Right lobe of liver (tissue), 6 donors: ENCODE data around the gene HIP1. TPM values are rescaled to one million over a fixed set of nuclear protein-coding genes. Genes with fewer than 3 reads are reported as not detected.

Experiments
- ATAC-seq, 4 donors: fragments of 200-7000 bp; cut with Tn5 transposase; one replicate each; pipeline ENCODE4 v1.9.1; 2020; ENCODE audit warnings: mild to moderate bottlenecking in 4 of 4, moderate library complexity in 4 of 4
- DNase-seq, 3 donors: peaks; one replicate each; pipeline ENCODE4 v3.0.0-alpha.2; 2020
- H3K27ac ChIP-seq, 3 donors: fragments of 200-600 bp; one replicate each; pipeline ENCODE4 v1.8.0; 2022
- H3K27me3 ChIP-seq, 2 donors: fragments of 200-600 bp; one replicate each; pipeline ENCODE4 v1.8.0; 2022
- H3K36me3 ChIP-seq, 4 donors: fragments of 200-600 bp; sonication (generic) in 1 of 4; one replicate each; pipeline versions ENCODE4 v1.5.1 to v1.8.0; 2017 to 2022; ENCODE audit warnings: control low read depth in 1 of 4
- H3K4me1 ChIP-seq, 4 donors: fragments of 200-600 bp; sonication (generic) in 1 of 4; one replicate each; pipeline versions ENCODE4 v1.5.1 to v1.8.0; 2017 to 2022; ENCODE audit warnings: control low read depth in 1 of 4
- H3K4me3 ChIP-seq, 3 donors: fragments of 200-600 bp; one replicate each; pipeline ENCODE4 v1.8.0; 2022
- H3K9me3 ChIP-seq, 4 donors: fragments of 200-600 bp; sonication (generic) in 1 of 4; one replicate each; pipeline versions ENCODE4 v1.5.1 to v1.8.0; 2017 to 2022; ENCODE audit warnings: control low read depth in 1 of 4
- POLR2A ChIP-seq: fragments of 450-650 bp; IDR thresholded peaks from one replicate; pipeline ENCODE4 v1.6.1; 2017; ENCODE audit warnings: antibody characterized with exemption, mild to moderate bottlenecking
- WGBS: methylation state at CpG from one replicate; pipeline ENCODE4 v1.1.6; 2018; ENCODE audit warnings: low coverage, low lambda C conversion rate; ENCODE audit not compliant: insufficient coverage; ENCODE audit errors: missing lambda C conversion rate; 5-methylcytosine and 5-hydroxymethylcytosine counted together
- intact Hi-C, 2 donors: fragments of 100-400 bp; cut with DNase I; formaldehyde crosslinking; loops; one replicate each; pipeline versions ENCODE4 v1.11.2 to v1.14.1; 2022
- total RNA-seq, 6 experiments: library from RNA; depleted of rRNA in 2 of 6; stranded (reverse); fragments of >200 nt in 2 of 6; fragmentation: NEBNext Ultra II Directional in 3 of 6; extraction: Animal tissue kit (Norgen Biotek cat#: 25700) in 3 of 6; gene quantifications; one replicate each; pipeline versions ENCODE4 v1.1.0 to v1.2.4, GENCODE V29; 2016 to 2023
- TF ChIP-seq, protein P1 (sequence below), 4 donors: fragments of 200-600 bp in 3 of 4; fragments of 450-650 bp in 1 of 4; IDR thresholded peaks; one replicate each; pipeline versions ENCODE4 v1.5.1 to v1.8.0; 2016 to 2022; ENCODE audit warnings: antibody characterized with exemption in 4 of 4, mild to moderate bottlenecking in 2 of 4
- donor health status: DM: no; HTN: yes; CAD: no.
- donor health status: DM: no; HTN: no; CAD: no.
- donor health status: DM: no; HTN: no; CAD: no.
- donor health status: DM: no; HTN: yes; CAD: no.
- donor health status: DM: no; HTN: yes; CAD: no.

Gene HIP1
- total RNA-seq, 6 experiments from 2014 or later = 17.6 to 23.0 (median 18.8) TPM

DNA sequence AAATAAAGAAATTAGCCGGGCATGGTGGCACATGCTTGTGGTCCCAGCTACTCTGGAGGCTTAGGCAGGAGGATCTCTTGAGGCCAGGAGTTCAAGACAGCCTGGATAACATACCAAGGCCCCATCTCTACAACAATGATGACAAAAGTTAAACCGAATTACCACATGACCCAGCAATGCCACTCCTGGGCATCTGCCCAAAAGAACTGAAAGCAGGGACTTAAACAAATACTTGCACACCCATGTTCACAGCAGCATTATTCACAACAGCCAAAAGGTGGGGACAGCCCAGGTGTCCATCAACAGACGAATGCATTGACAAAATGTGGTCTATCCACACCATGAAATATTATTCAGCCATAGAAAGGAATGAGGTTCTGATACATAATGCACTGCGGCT lies 83.9 kb downstream of the HIP1 start:
- Histone ChIP-seq H3K36me3 (no peaks in the 10 kb centered on the region), H3K27me3 (no peaks in the 10 kb centered on the region), H3K27ac (no peak overlapping the region), H3K4me1 (peaks cover 0 to 12% (median 0%) of the 10 kb centered on the region in 4 donors), H3K4me3 (no peak overlapping the region), H3K9me3 (no peaks in the 10 kb centered on the region)
- intact Hi-C loops = no loop called here
- TF ChIP-seq, protein P1, sequence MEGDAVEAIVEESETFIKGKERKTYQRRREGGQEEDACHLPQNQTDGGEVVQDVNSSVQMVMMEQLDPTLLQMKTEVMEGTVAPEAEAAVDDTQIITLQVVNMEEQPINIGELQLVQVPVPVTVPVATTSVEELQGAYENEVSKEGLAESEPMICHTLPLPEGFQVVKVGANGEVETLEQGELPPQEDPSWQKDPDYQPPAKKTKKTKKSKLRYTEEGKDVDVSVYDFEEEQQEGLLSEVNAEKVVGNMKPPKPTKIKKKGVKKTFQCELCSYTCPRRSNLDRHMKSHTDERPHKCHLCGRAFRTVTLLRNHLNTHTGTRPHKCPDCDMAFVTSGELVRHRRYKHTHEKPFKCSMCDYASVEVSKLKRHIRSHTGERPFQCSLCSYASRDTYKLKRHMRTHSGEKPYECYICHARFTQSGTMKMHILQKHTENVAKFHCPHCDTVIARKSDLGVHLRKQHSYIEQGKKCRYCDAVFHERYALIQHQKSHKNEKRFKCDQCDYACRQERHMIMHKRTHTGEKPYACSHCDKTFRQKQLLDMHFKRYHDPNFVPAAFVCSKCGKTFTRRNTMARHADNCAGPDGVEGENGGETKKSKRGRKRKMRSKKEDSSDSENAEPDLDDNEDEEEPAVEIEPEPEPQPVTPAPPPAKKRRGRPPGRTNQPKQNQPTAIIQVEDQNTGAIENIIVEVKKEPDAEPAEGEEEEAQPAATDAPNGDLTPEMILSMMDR (IDR thresholded peaks at IDR 0.05) = no peak
- no peak for TF ChIP-seq POLR2A
- DNase-seq (no peak), ATAC-seq (peak; percentile 44 to 65 (median 58))
- 48% methylated on average over 3 of the region's 4 CpGs for WGBS

DNA sequence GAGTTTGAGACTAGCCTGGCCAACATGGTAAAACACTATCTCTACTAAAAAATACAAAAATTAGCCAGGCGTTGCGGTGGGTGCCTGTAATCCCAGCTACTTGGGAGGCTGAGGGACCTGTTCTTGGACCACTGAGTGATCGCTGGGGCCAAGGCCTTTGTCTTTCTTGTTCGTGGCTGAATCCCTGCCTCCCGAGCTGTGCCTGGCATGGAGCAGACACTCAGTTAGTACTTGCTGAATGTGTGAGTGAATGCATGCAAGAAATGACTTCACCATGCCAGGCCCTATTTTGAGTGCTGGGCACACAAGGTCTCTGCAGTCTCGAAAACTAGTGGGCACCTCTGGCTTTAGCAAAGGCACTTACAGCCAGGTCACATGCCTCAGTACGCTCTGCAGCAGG lies 85.1 kb downstream of the HIP1 start:
- no peak overlapping the region for H3K4me3 ChIP-seq
- H3K9me3 ChIP-seq = no peaks in the 10 kb centered on the region
- intact Hi-C loops = no loop called here
- H3K36me3 ChIP-seq = no peaks in the 10 kb centered on the region
- 87% methylated on average over 4 of the region's 7 CpGs for WGBS
- no peak overlapping the region for H3K27ac ChIP-seq
- DNase-seq (no peak), ATAC-seq (no peak)
- TF ChIP-seq, protein P1 (IDR thresholded peaks at IDR 0.05) = no peak
- no peak for TF ChIP-seq POLR2A
- H3K27me3 ChIP-seq = no peaks in the 10 kb centered on the region
- H3K4me1 ChIP-seq = peaks cover 0 to 20% (median 0%) of the 10 kb centered on the region in 4 donors

DNA sequence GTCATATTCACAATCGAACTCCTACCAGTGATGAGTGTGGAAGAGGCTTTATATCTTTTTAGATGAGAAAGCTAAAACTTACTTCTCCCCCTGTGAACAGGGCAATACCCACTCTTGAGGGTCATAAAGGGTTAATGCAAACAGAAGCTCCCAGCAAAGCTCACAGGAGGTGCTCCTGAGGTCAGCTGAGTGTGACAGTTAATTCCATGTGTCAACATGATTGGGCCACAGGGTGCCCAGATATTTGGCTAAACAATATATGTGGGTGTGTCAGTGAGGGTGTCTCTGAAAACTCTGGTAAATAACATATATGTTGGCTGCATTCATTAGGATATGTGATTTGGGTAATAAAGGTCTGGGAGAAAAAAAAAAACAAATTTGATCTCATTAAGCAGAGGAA lies 86.0 kb downstream of the HIP1 start:
- Histone ChIP-seq H3K9me3 (no peaks in the 10 kb centered on the region), H3K4me3 (no peak overlapping the region), H3K4me1 (peaks cover 0 to 20% (median 0%) of the 10 kb centered on the region in 4 donors), H3K36me3 (no peaks in the 10 kb centered on the region), H3K27ac (no peak overlapping the region), H3K27me3 (no peaks in the 10 kb centered on the region)
- DNase-seq (no peak), ATAC-seq (no peak)
- intact Hi-C loops = no loop called here
- TF ChIP-seq, protein P1 (IDR thresholded peaks at IDR 0.05) = no peak
- no peak for TF ChIP-seq POLR2A
- WGBS = 100% methylated on average over 1 of the region's 1 CpG

DNA sequence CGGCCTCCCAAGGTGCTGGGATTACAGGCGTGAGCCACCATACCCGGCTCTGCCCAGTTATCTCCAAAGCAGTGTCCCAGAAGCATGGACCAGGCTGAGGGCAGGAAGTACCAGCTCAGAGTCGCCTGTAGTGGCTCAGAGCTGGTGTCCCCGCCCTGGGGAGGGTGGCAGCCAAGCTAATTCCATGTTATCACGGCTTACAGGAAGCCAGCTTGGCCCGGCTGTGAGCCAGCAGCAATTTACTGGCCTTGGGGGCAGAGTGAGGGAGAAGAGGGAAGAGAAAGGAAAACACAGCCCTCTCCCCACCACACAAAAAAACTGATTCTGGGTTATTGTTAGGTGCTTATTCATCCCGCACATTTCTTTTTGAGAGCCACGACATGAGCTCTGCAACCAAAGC lies 88.1 kb downstream of the HIP1 start:
- TF ChIP-seq POLR2A = no peak
- TF ChIP-seq, protein P1 (IDR thresholded peaks at IDR 0.05) = no peak
- Histone ChIP-seq H3K27ac (peak overlapping the region in 1 of 3 donors; percentile 74), H3K4me1 (peaks cover 0 to 20% (median 0%) of the 10 kb centered on the region in 4 donors), H3K9me3 (no peaks in the 10 kb centered on the region), H3K36me3 (no peaks in the 10 kb centered on the region), H3K4me3 (no peak overlapping the region), H3K27me3 (no peaks in the 10 kb centered on the region)
- WGBS = 62% methylated on average over 6 of the region's 9 CpGs
- peak; percentile 62 to 65 (median 65) for DNase-seq
- ATAC-seq = peak; percentile 40 to 69 (median 52)
- intact Hi-C loops = no loop called here

DNA sequence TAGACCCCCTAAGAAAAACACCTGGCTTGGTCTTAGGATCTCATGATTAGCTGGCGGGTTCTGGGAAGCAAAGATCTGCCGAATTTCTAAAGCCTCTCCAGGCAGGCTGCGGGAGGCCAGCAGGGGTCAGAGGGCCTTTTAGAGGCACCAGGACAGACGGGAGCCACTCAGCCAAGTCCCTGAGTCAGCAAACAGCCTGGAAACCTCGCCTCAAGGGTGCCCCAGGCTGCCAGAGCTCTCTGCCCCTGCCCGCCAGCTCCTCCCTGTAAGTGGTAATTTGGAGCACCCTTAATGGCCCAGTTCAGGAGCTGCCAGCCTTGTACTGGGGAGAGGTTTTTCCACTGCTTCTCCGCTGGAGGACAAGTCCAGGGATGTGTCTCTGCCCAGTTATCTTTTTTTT lies 88.7 kb downstream of the HIP1 start:
- no CpG with 5 or more reads among the region's 7 CpGs for WGBS
- TF ChIP-seq, protein P1 (IDR thresholded peaks at IDR 0.05) = peak in 3 of 4 donors; percentile 10 to 35 (median 22)
- TF ChIP-seq POLR2A = no peak
- H3K36me3 ChIP-seq = no peaks in the 10 kb centered on the region
- peaks cover 0 to 20% (median 0%) of the 10 kb centered on the region in 4 donors for H3K4me1 ChIP-seq
- no peaks in the 10 kb centered on the region for H3K27me3 ChIP-seq
- no peak overlapping the region for H3K4me3 ChIP-seq
- no peaks in the 10 kb centered on the region for H3K9me3 ChIP-seq
- peak; percentile 63 to 78 (median 77) for DNase-seq
- intact Hi-C loops = no loop called here
- H3K27ac ChIP-seq = peak overlapping the region in 2 of 3 donors; percentile 15 to 74
- peak; percentile 81 to 91 (median 84) for ATAC-seq
